HepG2 (cell line): Measurements from ENCODE around the gene HBQ1. TPM values are rescaled to one million over a fixed set of nuclear protein-coding genes. Genes with fewer than 3 reads are reported as not detected.

Source experiments
- ATAD3A ChIP-seq: sonication (generic); formaldehyde crosslinking; IDR thresholded peaks from 2 replicates; pipeline ENCODE4 v1.4.0; 2020; ENCODE audit warnings: missing genetic modification reagents
- BCLAF1 ChIP-seq: fragments of 450-650 bp; IDR thresholded peaks from 2 replicates; pipeline ENCODE4 v1.6.1; 2017; ENCODE audit warnings: mild to moderate bottlenecking
- DR1 ChIP-seq: sonication (generic); formaldehyde crosslinking; IDR thresholded peaks from 2 replicates; pipeline ENCODE4 v1.8.0; 2021; ENCODE audit warnings: mild to moderate bottlenecking, missing genetic modification reagents, inconsistent platforms
- MAFF ChIP-seq: IDR thresholded peaks from 2 replicates; pipeline ENCODE4 v1.6.1; 2011; ENCODE audit warnings: low read depth, low read length, improper control_type of control experiment
- MTA1 ChIP-seq: sonication (generic); formaldehyde crosslinking; IDR thresholded peaks from 2 replicates; pipeline ENCODE4 v1.4.0; 2020; ENCODE audit warnings: missing genetic modification reagents, mild to moderate bottlenecking, borderline replicate concordance
- ZBTB26 ChIP-seq: IDR thresholded peaks from 2 replicates; pipeline ENCODE4 v1.6.1; 2016; ENCODE audit warnings: missing compliant biosample characterization, missing genetic modification reagents, borderline replicate concordance
- ZFP36L2 ChIP-seq: sonication (generic); formaldehyde crosslinking; IDR thresholded peaks from 2 replicates; pipeline ENCODE4 v1.4.0; 2020; ENCODE audit warnings: missing genetic modification reagents
- ZKSCAN1 ChIP-seq: fragments of 150-350 bp; IDR thresholded peaks from 2 replicates; pipeline ENCODE4 v1.6.1; 2014; ENCODE audit warnings: low read length
- ZMYM2 ChIP-seq: sonication (generic); formaldehyde crosslinking; IDR thresholded peaks from 2 replicates; pipeline ENCODE4 v1.8.0; 2022; ENCODE audit warnings: mild to moderate bottlenecking, missing genetic modification reagents
- ZNF24 ChIP-seq: fragments of 450-650 bp; IDR thresholded peaks from 2 replicates; pipeline ENCODE4 v1.6.1; 2017; ENCODE audit warnings: antibody characterized with exemption, mild to moderate bottlenecking
- ZNF329 ChIP-seq: sonication (generic); formaldehyde crosslinking; IDR thresholded peaks from 2 replicates; pipeline ENCODE4 v1.9.0; 2021; ENCODE audit warnings: low read depth, mild to moderate bottlenecking, missing genetic modification reagents
- ZNF451 ChIP-seq: sonication (generic); formaldehyde crosslinking; IDR thresholded peaks from 2 replicates; pipeline ENCODE4 v1.5.0; 2020; ENCODE audit warnings: mild to moderate bottlenecking, missing genetic modification reagents
- ZNF577 ChIP-seq: sonication (generic); formaldehyde crosslinking; IDR thresholded peaks from 2 replicates; pipeline ENCODE4 v1.4.0; 2020; ENCODE audit warnings: mild to moderate bottlenecking, low read depth, missing genetic modification reagents, borderline replicate concordance
- ZNF710 ChIP-seq: sonication (generic); formaldehyde crosslinking; IDR thresholded peaks from 2 replicates; pipeline ENCODE4 v1.5.0; 2020; ENCODE audit warnings: mild to moderate bottlenecking, missing genetic modification reagents, borderline replicate concordance
- ZNF766 ChIP-seq: sonication (generic); formaldehyde crosslinking; IDR thresholded peaks from 2 replicates; pipeline ENCODE4 v1.5.0; 2020; ENCODE audit warnings: missing genetic modification reagents, borderline replicate concordance
- polyA plus RNA-seq, 8 experiments: library from polyadenylated mRNA; depleted of rRNA in 3 of 8; stranded (reverse) in 7 of 8; unstranded in 1 of 8; fragments of >200 nt; fragmentation: Illumina TruSeq in 4 of 8; extraction: Trizol in 4 of 8; gene quantifications; 2 replicates each; pipeline versions ENCODE4 v1.2.1 to v1.2.3, GENCODE V29; 2011 to 2016; ENCODE audit warnings: low read depth in 4 of 8, missing spikeins in 1 of 8, mixed read lengths in 1 of 8; ENCODE audit not compliant: insufficient read depth in 1 of 8
- total RNA-seq, 5 experiments: library from RNA; depleted of rRNA; stranded (reverse); fragments of >200 nt; fragmentation: Illumina TruSeq; extraction: Trizol; gene quantifications; 2 replicates each; pipeline ENCODE4 v1.2.3, GENCODE V29; 2016; ENCODE audit warnings: low read depth in 1 of 5
- TF ChIP-seq, protein P1 (sequence below): sonication (generic); formaldehyde crosslinking; IDR thresholded peaks from 2 replicates; pipeline ENCODE4 v1.4.0; 2020; ENCODE audit warnings: mild to moderate bottlenecking, missing genetic modification reagents
- TF ChIP-seq, protein P2 (sequence below): sonication (generic); formaldehyde crosslinking; IDR thresholded peaks from 2 replicates; pipeline ENCODE4 v1.8.0; 2022; ENCODE audit warnings: mild to moderate bottlenecking, missing genetic modification reagents; ENCODE audit not compliant: insufficient replicate concordance

Gene HBQ1
- total and polyA plus RNA-seq, 2 of the 13 experiments (the other 11 are each of a cell fraction or from before 2014, with no cell fraction given) = 4.9 to 7.4 TPM

DNA sequence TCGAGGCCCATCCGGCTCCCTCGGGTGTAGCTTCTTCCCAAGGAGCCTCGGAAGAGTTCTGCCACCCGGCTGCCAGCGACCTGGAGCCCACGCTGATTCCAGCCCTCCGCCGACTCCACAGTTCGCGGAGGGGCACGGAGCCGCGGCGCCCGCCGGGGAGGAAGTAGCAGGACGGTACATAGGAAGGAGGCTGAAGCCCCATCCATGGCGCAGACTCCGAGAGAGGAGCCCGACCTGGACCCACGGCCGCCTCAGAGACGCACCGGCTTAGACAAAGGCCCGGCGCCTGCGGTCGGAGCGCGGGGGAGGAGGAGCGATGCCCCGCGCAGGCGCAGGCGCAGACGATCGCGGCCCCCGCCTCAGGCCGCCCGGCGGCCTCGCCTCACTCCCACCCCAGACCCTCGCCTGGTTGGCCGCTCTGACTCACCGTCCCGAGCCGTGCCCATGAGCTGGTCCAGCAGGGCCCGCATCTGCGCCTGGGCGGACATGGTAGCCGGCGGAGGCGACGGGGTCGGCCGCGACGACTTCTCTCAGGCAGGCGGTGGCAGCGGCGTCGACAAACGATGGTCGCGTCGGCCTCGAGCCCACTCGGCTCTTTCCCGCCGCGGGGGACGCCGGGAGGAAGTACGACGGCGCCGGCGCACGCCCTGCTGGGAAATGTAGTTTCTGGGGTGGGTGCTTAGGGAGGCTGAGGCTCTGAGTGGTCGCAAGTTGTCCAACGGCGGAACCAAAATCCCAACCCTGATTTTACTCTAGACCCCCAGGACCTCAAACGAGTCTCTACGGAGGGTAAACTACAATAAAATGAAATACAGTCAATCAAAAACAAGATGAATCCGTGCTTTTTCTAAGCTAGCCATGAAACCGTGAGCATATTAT lies 48.8 kb downstream of the HBQ1 start, which contains the start of gene LUC7L (continued):
- TF ChIP-seq ZBTB26 (peak; percentile 91; the same call in 1 of the 2 replicates), DR1 (CRISPR knock-in tag) (peak; percentile 93), ZNF451 (CRISPR knock-in tag) (peak; percentile 99), ATAD3A (CRISPR knock-in tag) (peak; percentile 89), ZKSCAN1 (no peak), ZMYM2 (CRISPR knock-in tag) (0 out of 2 replicates have a peak, but pooled peaks have one; percentile 47), ZNF766 (CRISPR knock-in tag) (peak; percentile 94), ZNF710 (CRISPR knock-in tag) (peak; percentile 74), ZNF329 (peak; percentile 79), MTA1 (CRISPR knock-in tag) (0 out of 2 replicates have a peak, but pooled peaks have one; percentile 35), ZFP36L2 (CRISPR knock-in tag) (peak; percentile 29; the same call in 1 of the 2 replicates), ZNF577 (no peak), MAFF (no peak), ZNF24 (no peak), BCLAF1 (no peak)
- TF ChIP-seq, protein P1, sequence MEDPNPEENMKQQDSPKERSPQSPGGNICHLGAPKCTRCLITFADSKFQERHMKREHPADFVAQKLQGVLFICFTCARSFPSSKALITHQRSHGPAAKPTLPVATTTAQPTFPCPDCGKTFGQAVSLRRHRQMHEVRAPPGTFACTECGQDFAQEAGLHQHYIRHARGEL (CRISPR knock-in tag) = peak; percentile 94
- TF ChIP-seq, protein P2, sequence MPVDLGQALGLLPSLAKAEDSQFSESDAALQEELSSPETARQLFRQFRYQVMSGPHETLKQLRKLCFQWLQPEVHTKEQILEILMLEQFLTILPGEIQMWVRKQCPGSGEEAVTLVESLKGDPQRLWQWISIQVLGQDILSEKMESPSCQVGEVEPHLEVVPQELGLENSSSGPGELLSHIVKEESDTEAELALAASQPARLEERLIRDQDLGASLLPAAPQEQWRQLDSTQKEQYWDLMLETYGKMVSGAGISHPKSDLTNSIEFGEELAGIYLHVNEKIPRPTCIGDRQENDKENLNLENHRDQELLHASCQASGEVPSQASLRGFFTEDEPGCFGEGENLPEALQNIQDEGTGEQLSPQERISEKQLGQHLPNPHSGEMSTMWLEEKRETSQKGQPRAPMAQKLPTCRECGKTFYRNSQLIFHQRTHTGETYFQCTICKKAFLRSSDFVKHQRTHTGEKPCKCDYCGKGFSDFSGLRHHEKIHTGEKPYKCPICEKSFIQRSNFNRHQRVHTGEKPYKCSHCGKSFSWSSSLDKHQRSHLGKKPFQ (CRISPR knock-in tag) = peak; percentile 92
